CD4-positive, alpha-beta memory T cell (primary cell): Measurements from ENCODE around the gene MAPK12. TPM values are rescaled to one million over a fixed set of nuclear protein-coding genes. Genes with fewer than 3 reads are reported as not detected.

Source experiments
- CTCF ChIA-PET: fragments of 350-600 bp; sonication (Branson Sonifier 250); formaldehyde crosslinking; loops from one replicate; lab custom pipeline; 2021; ENCODE audit warnings: inconsistent platforms; ENCODE audit not compliant: partially characterized antibody; lab: Charles Lee
- POLR2A ChIA-PET: fragments of 350-600 bp; sonication (Branson Sonifier 250); formaldehyde crosslinking; loops from one replicate; lab custom pipeline; 2021; ENCODE audit not compliant: partially characterized antibody; lab: Charles Lee
- DNase-seq, 5 donors: peaks; one replicate each; pipeline versions ENCODE4 v3.0.0 to v3.0.0-alpha.2; 2020 to 2022; ENCODE audit warnings: mixed read lengths in 1 of 5
- H3K27ac ChIP-seq: one replicate; pipeline ENCODE4 v1.7.0; 2013; ENCODE audit warnings: low read depth, low read length
- H3K27me3 ChIP-seq: 2 replicates; pipeline ENCODE4 v1.7.0; 2013; ENCODE audit warnings: mild to moderate bottlenecking, low read length, moderate library complexity; ENCODE audit not compliant: insufficient read depth
- H3K36me3 ChIP-seq: 2 replicates; pipeline ENCODE4 v1.7.0; 2013; ENCODE audit warnings: mild to moderate bottlenecking, low read length, moderate library complexity; ENCODE audit not compliant: insufficient read depth
- H3K4me1 ChIP-seq: 2 replicates; pipeline ENCODE4 v1.7.0; 2013; ENCODE audit warnings: mild to moderate bottlenecking, low read length, moderate library complexity; ENCODE audit not compliant: insufficient read depth
- H3K4me3 ChIP-seq, 2 donors: one replicate each; pipeline ENCODE4 v1.7.0; 2013; ENCODE audit warnings: low read length in 2 of 2, mild to moderate bottlenecking in 1 of 2
- H3K9me3 ChIP-seq, 2 donors: one replicate each; pipeline ENCODE4 v1.7.0; 2013; ENCODE audit warnings: low read length in 2 of 2, control low read depth in 1 of 2; ENCODE audit not compliant: control insufficient read depth in 1 of 2
- H3K27ac Mint-ChIP-seq, 7 donors: one replicate each; pipeline ENCODE4 v1.8.0; 2020 to 2021; ENCODE audit warnings: mixed read lengths in 7 of 7, mild to moderate bottlenecking in 6 of 7, inconsistent platforms in 3 of 7, moderate library complexity in 3 of 7
- H3K27me3 Mint-ChIP-seq, 2 donors: one replicate each; pipeline ENCODE4 v1.8.0; 2020 to 2021; ENCODE audit warnings: mixed read lengths in 2 of 2
- H3K36me3 Mint-ChIP-seq, 2 donors: one replicate each; pipeline ENCODE4 v1.8.0; 2020 to 2021; ENCODE audit warnings: mixed read lengths in 2 of 2, inconsistent platforms in 1 of 2, mild to moderate bottlenecking in 1 of 2
- H3K4me1 Mint-ChIP-seq, 4 donors: one replicate each; pipeline ENCODE4 v1.8.0; 2020 to 2021; ENCODE audit warnings: mixed read lengths in 4 of 4, mild to moderate bottlenecking in 1 of 4
- H3K4me3 Mint-ChIP-seq, 8 donors: one replicate each; pipeline ENCODE4 v1.8.0; 2020 to 2021; ENCODE audit warnings: mixed read lengths in 8 of 8, mild to moderate bottlenecking in 7 of 8, moderate library complexity in 6 of 8, inconsistent platforms in 3 of 8
- H3K9me3 Mint-ChIP-seq, 8 donors: one replicate each; pipeline ENCODE4 v1.8.0; 2020 to 2021; ENCODE audit warnings: mixed read lengths in 8 of 8, mild to moderate bottlenecking in 5 of 8, inconsistent platforms in 3 of 8, moderate library complexity in 1 of 8
- intact Hi-C: fragments of 100-400 bp; cut with micrococcal nuclease; formaldehyde crosslinking; loops from one replicate; pipeline ENCODE4 v1.15.1; 2023
- polyA plus RNA-seq, 2 donors: library from polyadenylated mRNA; unstranded; fragments of 300-500 nt; fragmentation: Illumina TruSeq; gene quantifications; one replicate each; pipeline ENCODE4 v1.2.3, GENCODE V29; 2021
- total RNA-seq, 2 experiments: library from RNA; stranded (reverse); gene quantifications; one replicate each; pipeline ENCODE4 v1.2.3, GENCODE V29; 2021

The MAPK12 gene
- total and polyA plus RNA-seq, 4 experiments from 2014 or later, result 0.05 to 2.9 (median 2.9) TPM; not detected in 1

- H3K36me3 Mint-ChIP-seq, result no peaks in the 10 kb centered on the region
- DNase-seq, result no peak
- ChIA-PET CTCF (no interaction called here), POLR2A (no interaction called here)
- intact Hi-C loops, result no loop called here
- no peaks in the 10 kb centered on the region for H3K9me3 ChIP-seq
- no peak overlapping the region for H3K4me3 Mint-ChIP-seq
- H3K27me3 Mint-ChIP-seq, result no peaks in the 10 kb centered on the region
- no peak overlapping the region for H3K27ac Mint-ChIP-seq
- peaks cover 2% of the 10 kb centered on the region for H3K27me3 ChIP-seq
- H3K27ac ChIP-seq, result no peak overlapping the region
- H3K4me1 Mint-ChIP-seq, result no peaks in the 10 kb centered on the region
- H3K36me3 ChIP-seq, result no peaks in the 10 kb centered on the region
- no peaks in the 10 kb centered on the region for H3K9me3 Mint-ChIP-seq
- no peak overlapping the region for H3K4me3 ChIP-seq
- no peaks in the 10 kb centered on the region for H3K4me1 ChIP-seq
Measured at GRCh38 chr22:50286275-50286674, 24.8 kb upstream of the MAPK12 start.

- H3K36me3 Mint-ChIP-seq, result no peaks in the 10 kb centered on the region
- POLR2A ChIA-PET, result no interaction called here
- intact Hi-C loops, result no loop called here
- no peaks in the 10 kb centered on the region for H3K9me3 ChIP-seq
- CTCF ChIA-PET, result no interaction called here
- no peak for DNase-seq
- H3K27ac Mint-ChIP-seq, result no peak overlapping the region
- no peak overlapping the region for H3K4me3 Mint-ChIP-seq
- no peaks in the 10 kb centered on the region for H3K27me3 ChIP-seq
- H3K36me3 ChIP-seq, result no peaks in the 10 kb centered on the region
- no peak overlapping the region for H3K27ac ChIP-seq
- no peak overlapping the region for H3K4me3 ChIP-seq
- no peaks in the 10 kb centered on the region for H3K4me1 ChIP-seq
- H3K27me3 Mint-ChIP-seq, result no peaks in the 10 kb centered on the region
- no peaks in the 10 kb centered on the region for H3K4me1 Mint-ChIP-seq
- H3K9me3 Mint-ChIP-seq, result no peaks in the 10 kb centered on the region
Measured at GRCh38 chr22:50285568-50286229, 24.2 kb upstream of the MAPK12 start.

DNA sequence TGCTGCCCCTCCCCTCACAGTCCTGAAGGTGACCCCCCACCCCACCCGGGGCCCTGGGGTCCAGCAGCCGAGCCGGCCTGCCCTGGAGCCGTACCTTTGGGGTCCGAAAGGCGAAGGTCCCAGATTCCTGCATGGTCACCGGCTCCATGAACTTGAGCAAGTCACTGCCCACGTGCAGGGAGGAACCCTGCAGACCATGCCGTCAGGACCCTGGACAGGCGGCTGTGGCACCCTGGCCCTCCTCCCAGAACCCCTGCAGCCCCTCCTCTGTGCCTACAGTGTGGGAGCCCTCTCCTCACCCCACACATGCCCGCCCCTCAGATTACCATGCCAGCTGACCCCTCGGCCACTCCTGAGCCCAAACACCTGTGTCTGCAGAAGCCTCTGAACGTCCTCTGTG is 23.0 kb upstream of the MAPK12 start:
- Histone ChIP-seq H3K9me3 (no peaks in the 10 kb centered on the region), H3K27ac (no peak overlapping the region), H3K4me3 (no peak overlapping the region), H3K4me1 (no peaks in the 10 kb centered on the region), H3K27me3 (no peaks in the 10 kb centered on the region), H3K36me3 (no peaks in the 10 kb centered on the region)
- Mint-ChIP-seq H3K27ac (no peak overlapping the region), H3K27me3 (no peaks in the 10 kb centered on the region), H3K4me1 (no peaks in the 10 kb centered on the region), H3K4me3 (no peak overlapping the region), H3K9me3 (no peaks in the 10 kb centered on the region), H3K36me3 (no peaks in the 10 kb centered on the region)
- intact Hi-C loops, result no loop called here
- ChIA-PET CTCF (no interaction called here), POLR2A (no interaction called here)
- DNase-seq, result no peak

DNA sequence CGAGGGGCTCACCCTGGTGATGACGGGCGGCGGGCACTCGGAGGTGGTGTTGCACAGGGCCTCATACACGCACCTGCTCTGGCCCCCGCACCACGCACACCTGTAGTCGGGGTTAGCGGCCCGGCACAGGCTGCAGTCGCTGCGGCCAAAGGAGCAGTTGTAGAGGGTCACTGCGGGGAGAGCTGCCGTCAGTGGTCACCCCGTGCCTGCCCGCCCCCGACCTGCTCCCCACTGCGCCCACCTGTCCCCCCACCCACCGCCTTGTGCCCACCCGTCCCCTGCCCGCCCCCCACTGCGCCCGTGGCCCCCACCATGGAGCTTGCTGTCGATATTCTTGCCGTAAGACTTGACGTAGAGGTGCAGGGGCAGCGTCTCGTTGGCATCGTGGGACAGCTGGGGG is 22.3 kb upstream of the MAPK12 start:
- intact Hi-C loops, result no loop called here
- Mint-ChIP-seq H3K4me3 (no peak overlapping the region), H3K9me3 (no peaks in the 10 kb centered on the region), H3K36me3 (no peaks in the 10 kb centered on the region), H3K4me1 (no peaks in the 10 kb centered on the region), H3K27me3 (no peaks in the 10 kb centered on the region), H3K27ac (no peak overlapping the region)
- H3K27me3 ChIP-seq, result no peaks in the 10 kb centered on the region
- H3K36me3 ChIP-seq, result no peaks in the 10 kb centered on the region
- H3K4me3 ChIP-seq, result no peak overlapping the region
- CTCF ChIA-PET, result no interaction called here
- POLR2A ChIA-PET, result no interaction called here
- H3K9me3 ChIP-seq, result no peaks in the 10 kb centered on the region
- H3K27ac ChIP-seq, result no peak overlapping the region
- no peaks in the 10 kb centered on the region for H3K4me1 ChIP-seq
- DNase-seq, result no peak

- H3K4me3 Mint-ChIP-seq, result no peak overlapping the region
- ChIA-PET CTCF (no interaction called here), POLR2A (no interaction called here)
- no peaks in the 10 kb centered on the region for H3K36me3 Mint-ChIP-seq
- no peaks in the 10 kb centered on the region for H3K27me3 Mint-ChIP-seq
- Histone ChIP-seq H3K27me3 (no peaks in the 10 kb centered on the region), H3K9me3 (no peaks in the 10 kb centered on the region), H3K36me3 (no peaks in the 10 kb centered on the region), H3K4me1 (no peaks in the 10 kb centered on the region), H3K27ac (no peak overlapping the region), H3K4me3 (no peak overlapping the region)
- H3K27ac Mint-ChIP-seq, result no peak overlapping the region
- no peak for DNase-seq
- intact Hi-C loops, result no loop called here
- no peaks in the 10 kb centered on the region for H3K9me3 Mint-ChIP-seq
- H3K4me1 Mint-ChIP-seq, result no peaks in the 10 kb centered on the region
Measured at GRCh38 chr22:50282361-50283155, 21.1 kb upstream of the MAPK12 start.

- Mint-ChIP-seq H3K36me3 (no peaks in the 10 kb centered on the region), H3K4me1 (no peaks in the 10 kb centered on the region), H3K27ac (no peak overlapping the region), H3K4me3 (no peak overlapping the region), H3K27me3 (no peaks in the 10 kb centered on the region), H3K9me3 (no peaks in the 10 kb centered on the region)
- ChIA-PET CTCF (no interaction called here), POLR2A (no interaction called here)
- Histone ChIP-seq H3K27ac (no peak overlapping the region), H3K4me3 (no peak overlapping the region), H3K9me3 (no peaks in the 10 kb centered on the region), H3K27me3 (no peaks in the 10 kb centered on the region), H3K36me3 (no peaks in the 10 kb centered on the region), H3K4me1 (no peaks in the 10 kb centered on the region)
- intact Hi-C loops, result no loop called here
- no peak for DNase-seq
Measured at GRCh38 chr22:50281957-50282356, 20.5 kb upstream of the MAPK12 start.

GRCh38 chr22:50281384-50281760 is 19.9 kb upstream of the MAPK12 start:
- intact Hi-C loops, result no loop called here
- Histone ChIP-seq H3K4me1 (no peaks in the 10 kb centered on the region), H3K27ac (no peak overlapping the region), H3K27me3 (no peaks in the 10 kb centered on the region), H3K9me3 (no peaks in the 10 kb centered on the region), H3K36me3 (no peaks in the 10 kb centered on the region), H3K4me3 (no peak overlapping the region)
- POLR2A ChIA-PET, result no interaction called here
- DNase-seq, result no peak
- Mint-ChIP-seq H3K36me3 (no peaks in the 10 kb centered on the region), H3K9me3 (no peaks in the 10 kb centered on the region), H3K27me3 (no peaks in the 10 kb centered on the region), H3K4me3 (no peak overlapping the region), H3K4me1 (no peaks in the 10 kb centered on the region), H3K27ac (no peak overlapping the region)
- CTCF ChIA-PET, result no interaction called here
